ENCODE measurements around the gene LBX1.

- TF ChIP-seq CTCF (IDR thresholded peaks at IDR 0.05) = no peak
- TF ChIP-seq POLR2A (IDR thresholded peaks at IDR 0.05) = no peak
These were observed 44.5 kb upstream of the LBX1 start for GRCh38 chr10:101273741-101274140.
